Neural progenitor cell (in vitro differentiated cells): ENCODE results near the gene CALHM1. TPM values are rescaled to one million over a fixed set of nuclear protein-coding genes. Genes with fewer than 3 reads are reported as not detected.
A peak's percentile ranks its signal among the peaks of the same experiment; 100 is the strongest.

Experiments used
- DNase-seq: peaks from one replicate; pipeline ENCODE4 v3.0.0-alpha.2; 2016; ENCODE audit warnings: low spot score
- H2AFZ ChIP-seq: fragments of 200-600 bp; sonication (generic); replicated peaks from 2 replicates; pipeline ENCODE4 v1.6.1; 2016; ENCODE audit warnings: antibody characterized with exemption
- H3F3A ChIP-seq: fragments of 200-600 bp; sonication (generic); 2 replicates; pipeline ENCODE4 v1.6.1; 2016; ENCODE audit warnings: antibody characterized with exemption, low read depth
- H3K27ac ChIP-seq: fragments of 200-600 bp; sonication (generic); 2 replicates; pipeline ENCODE4 v1.5.1; 2016; ENCODE audit warnings: mild to moderate bottlenecking
- H3K27me3 ChIP-seq: fragments of 200-600 bp; sonication (generic); 2 replicates; pipeline ENCODE4 v1.6.1; 2016; ENCODE audit warnings: mild to moderate bottlenecking, moderate library complexity
- H3K36me3 ChIP-seq: fragments of 200-600 bp; sonication (generic); 2 replicates; pipeline ENCODE4 v1.5.1; 2016
- H3K4me1 ChIP-seq: fragments of 200-600 bp; sonication (generic); 2 replicates; pipeline ENCODE4 v1.6.1; 2016; ENCODE audit warnings: mixed run types
- H3K4me2 ChIP-seq: fragments of 200-600 bp; sonication (generic); 2 replicates; pipeline ENCODE4 v1.6.1; 2016
- H3K4me3 ChIP-seq: fragments of 200-600 bp; sonication (generic); 2 replicates; pipeline ENCODE4 v1.5.1; 2016
- H3K79me2 ChIP-seq: fragments of 200-600 bp; sonication (generic); 2 replicates; pipeline ENCODE4 v1.6.1; 2016; ENCODE audit warnings: low read depth
- H3K9ac ChIP-seq: fragments of 200-600 bp; sonication (generic); 2 replicates; pipeline ENCODE4 v1.6.1; 2016
- H3K9me3 ChIP-seq: fragments of 200-600 bp; sonication (generic); 2 replicates; pipeline ENCODE4 v1.5.1; 2016; ENCODE audit warnings: low read depth
- H4K20me1 ChIP-seq: fragments of 200-600 bp; sonication (generic); 2 replicates; pipeline ENCODE4 v1.6.1; 2016; ENCODE audit warnings: low read depth
- H3K27ac Mint-ChIP-seq: 3 replicates; pipeline ENCODE4 v1.8.0; 2021; ENCODE audit warnings: mixed read lengths
- H3K27me3 Mint-ChIP-seq: 2 replicates; pipeline ENCODE4 v1.8.0; 2022; ENCODE audit warnings: low read depth, mild to moderate bottlenecking, inconsistent platforms, moderate library complexity, mixed read lengths; ENCODE audit not compliant: insufficient read depth
- H3K36me3 Mint-ChIP-seq: 3 replicates; pipeline ENCODE4 v1.8.0; 2021; ENCODE audit warnings: mixed read lengths
- H3K4me1 Mint-ChIP-seq: 3 replicates; pipeline ENCODE4 v1.8.0; 2021; ENCODE audit warnings: mixed read lengths
- H3K4me3 Mint-ChIP-seq: 3 replicates; pipeline ENCODE4 v1.8.0; 2021; ENCODE audit warnings: mild to moderate bottlenecking, moderate library complexity, mixed read lengths
- H3K9me3 Mint-ChIP-seq: 3 replicates; pipeline ENCODE4 v1.8.0; 2020; ENCODE audit warnings: mixed read lengths
- CTCF ChIP-seq: fragments of 200-600 bp; sonication (generic); IDR thresholded peaks from 2 replicates; pipeline ENCODE4 v1.5.1; 2017; ENCODE audit warnings: antibody characterized with exemption, mild to moderate bottlenecking
- EZH2 ChIP-seq: fragments of 200-600 bp; sonication (generic); IDR thresholded peaks from 2 replicates; pipeline ENCODE4 v1.6.1; 2017; ENCODE audit warnings: antibody characterized with exemption, mild to moderate bottlenecking, moderate library complexity
- EZH2phosphoT487 ChIP-seq: fragments of 200-600 bp; sonication (generic); IDR thresholded peaks from 2 replicates; pipeline ENCODE4 v1.6.1; 2017; ENCODE audit warnings: antibody characterized with exemption
- total RNA-seq: library from RNA; depleted of rRNA; stranded (reverse); fragments of >200 nt; gene quantifications from 2 replicates; pipeline ENCODE4 v1.2.3, GENCODE V29; 2015; ENCODE audit warnings: low replicate concordance

The CALHM1 gene
- total RNA-seq, 1 donor from 2014 or later: not detected

GRCh38 chr10:103445366-103445765 is 13.3 kb downstream of the CALHM1 start:
- H3K4me1 Mint-ChIP-seq: no peaks in the 10 kb centered on the region
- DNase-seq: no peak

GRCh38 chr10:103444478-103444877 is 14.2 kb downstream of the CALHM1 start:
- H3K36me3 Mint-ChIP-seq: peaks cover 32% of the 10 kb centered on the region
- Histone ChIP-seq H3K9ac (no peak overlapping the region), H4K20me1 (no peaks in the 10 kb centered on the region), H3K36me3 (no peaks in the 10 kb centered on the region), H3K4me3 (no peak overlapping the region), H3K79me2 (no peaks in the 10 kb centered on the region), H3F3A (no peaks in the 10 kb centered on the region), H3K4me1 (no peaks in the 10 kb centered on the region), H3K4me2 (no peak overlapping the region), H3K9me3 (no peaks in the 10 kb centered on the region), H3K27me3 (no peaks in the 10 kb centered on the region), H3K27ac (no peak overlapping the region), H2AFZ (no peak overlapping the region)
- no peak overlapping the region for H3K27ac Mint-ChIP-seq
- TF ChIP-seq EZH2phosphoT487 (no peak), EZH2 (no peak)
- DNase-seq: no peak
- H3K9me3 Mint-ChIP-seq: no peaks in the 10 kb centered on the region
- H3K4me1 Mint-ChIP-seq: no peaks in the 10 kb centered on the region
- peaks cover 6% of the 10 kb centered on the region for H3K27me3 Mint-ChIP-seq
- H3K4me3 Mint-ChIP-seq: no peak overlapping the region

More at GRCh38 chr10:103445366-103445765, 13.3 kb downstream of the CALHM1 start:
- no peak overlapping the region for H3K4me3 ChIP-seq
- no peaks in the 10 kb centered on the region for H3K27me3 ChIP-seq
- Mint-ChIP-seq H3K9me3 (no peaks in the 10 kb centered on the region), H3K27ac (no peak overlapping the region), H3K27me3 (peaks cover 7% of the 10 kb centered on the region), H3K4me3 (no peak overlapping the region), H3K36me3 (peaks cover 23% of the 10 kb centered on the region)
- no peak overlapping the region for H3K4me2 ChIP-seq
- no peaks in the 10 kb centered on the region for H4K20me1 ChIP-seq
- H3K9me3 ChIP-seq: no peaks in the 10 kb centered on the region
- no peaks in the 10 kb centered on the region for H3K79me2 ChIP-seq
- no peak overlapping the region for H3K27ac ChIP-seq
- H3K9ac ChIP-seq: no peak overlapping the region
- no peak for TF ChIP-seq EZH2phosphoT487
- TF ChIP-seq EZH2: no peak
- no peak for TF ChIP-seq CTCF
- no peaks in the 10 kb centered on the region for H3K36me3 ChIP-seq
- no peaks in the 10 kb centered on the region for H3K4me1 ChIP-seq
- no peaks in the 10 kb centered on the region for H3F3A ChIP-seq
- no peak overlapping the region for H2AFZ ChIP-seq

DNA sequence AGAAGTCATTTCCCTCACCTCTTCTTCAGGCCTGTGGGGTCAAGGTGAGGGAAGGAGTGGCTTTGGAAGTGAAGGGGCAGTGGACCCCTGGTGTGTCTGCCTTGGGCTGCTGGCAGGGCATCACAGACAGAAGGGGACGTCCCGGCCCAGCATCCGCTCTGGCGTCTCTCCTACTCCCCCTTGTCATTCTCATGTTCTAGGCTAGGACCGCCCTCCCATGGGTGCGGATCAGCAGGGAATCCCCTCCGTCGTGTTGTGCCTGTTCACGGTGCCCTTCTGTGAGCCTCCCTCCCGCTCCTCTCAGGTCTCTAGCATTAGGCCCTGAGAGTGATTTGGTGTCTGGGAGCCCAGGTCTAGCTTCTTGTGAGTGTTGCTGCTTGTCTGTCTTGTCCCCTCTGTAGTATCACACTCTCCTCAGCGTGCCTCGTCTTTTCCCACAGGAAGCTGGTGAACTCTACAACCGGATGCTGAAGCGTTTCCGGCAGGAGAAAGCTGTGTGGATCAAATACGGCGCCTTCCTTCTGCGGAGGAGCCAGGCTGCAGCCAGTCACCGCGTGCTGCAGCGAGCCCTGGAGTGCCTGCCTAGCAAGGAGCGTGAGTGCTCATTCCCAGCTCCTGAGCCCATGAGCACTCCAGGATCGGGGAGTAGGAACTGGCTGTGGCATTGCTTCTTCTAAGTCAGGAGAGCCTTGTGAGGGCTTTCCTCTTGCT is 15.1 kb downstream of the CALHM1 start:
- no peaks in the 10 kb centered on the region for H4K20me1 ChIP-seq
- H3K4me3 Mint-ChIP-seq: no peak overlapping the region
- H3K9me3 ChIP-seq: no peaks in the 10 kb centered on the region
- no peak overlapping the region for H3K4me3 ChIP-seq
- no peaks in the 10 kb centered on the region for H3K36me3 ChIP-seq
- peaks cover 32% of the 10 kb centered on the region for H3K36me3 Mint-ChIP-seq
- H3K9ac ChIP-seq: no peak overlapping the region
- no peaks in the 10 kb centered on the region for H3K4me1 Mint-ChIP-seq
- H3K79me2 ChIP-seq: no peaks in the 10 kb centered on the region
- no peak for DNase-seq
- H3F3A ChIP-seq: no peaks in the 10 kb centered on the region
- H3K9me3 Mint-ChIP-seq: no peaks in the 10 kb centered on the region
- TF ChIP-seq EZH2phosphoT487 (no peak), CTCF (no peak), EZH2 (no peak)
- no peak overlapping the region for H2AFZ ChIP-seq
- no peaks in the 10 kb centered on the region for H3K4me1 ChIP-seq
- peaks cover 5% of the 10 kb centered on the region for H3K27me3 Mint-ChIP-seq
- H3K27ac Mint-ChIP-seq: peak overlapping the region; percentile 2
- no peak overlapping the region for H3K4me2 ChIP-seq
- no peak overlapping the region for H3K27ac ChIP-seq
- no peaks in the 10 kb centered on the region for H3K27me3 ChIP-seq

- Histone ChIP-seq H3K9ac (no peak overlapping the region), H3K27me3 (no peaks in the 10 kb centered on the region), H3K27ac (no peak overlapping the region), H4K20me1 (no peaks in the 10 kb centered on the region), H3K79me2 (no peaks in the 10 kb centered on the region), H3F3A (no peaks in the 10 kb centered on the region), H3K4me2 (no peak overlapping the region), H3K4me1 (no peaks in the 10 kb centered on the region), H2AFZ (no peak overlapping the region), H3K9me3 (no peaks in the 10 kb centered on the region), H3K36me3 (no peaks in the 10 kb centered on the region), H3K4me3 (no peak overlapping the region)
- Mint-ChIP-seq H3K27me3 (peaks cover 5% of the 10 kb centered on the region), H3K27ac (no peak overlapping the region), H3K9me3 (no peaks in the 10 kb centered on the region), H3K4me1 (no peaks in the 10 kb centered on the region), H3K36me3 (peaks cover 36% of the 10 kb centered on the region), H3K4me3 (no peak overlapping the region)
- TF ChIP-seq EZH2phosphoT487: no peak
- TF ChIP-seq EZH2: no peak
- TF ChIP-seq CTCF: no peak
- no peak for DNase-seq
These were observed 16.7 kb downstream of the CALHM1 start for GRCh38 chr10:103442031-103442461.
